OCI-LY7 (cell line): ENCODE measurements around the gene GOLT1A. TPM values are rescaled to one million over a fixed set of nuclear protein-coding genes. Genes with fewer than 3 reads are reported as not detected.

Experiments
- BruUV-seq: library from RNA; stranded (reverse); fragments of 400-500 nt; replicated peaks from 2 replicates; lab custom pipeline; 2021; lab: Mats Ljungman, UMichigan
- CTCF ChIA-PET: fragments of 300-600 bp; sonication (Branson Sonifier 250); formaldehyde crosslinking; loops from one replicate; lab custom pipeline; 2022; ENCODE audit warnings: antibody characterized with exemption; ENCODE audit not compliant: unreplicated experiment; lab: Charles Lee
- POLR2A ChIA-PET: fragments of 300-600 bp; sonication (Branson Sonifier 250); formaldehyde crosslinking; loops from one replicate; lab custom pipeline; 2022; ENCODE audit warnings: antibody characterized with exemption; lab: Charles Lee
- DNase-seq: peaks from one replicate; pipeline ENCODE4 v3.0.0-alpha.2; 2015; ENCODE audit warnings: low spot score
- H2AFZ ChIP-seq: fragments of 200-600 bp; sonication (generic), shearing (Covaris generic); 2 replicates; pipeline ENCODE4 v1.6.1; 2014; ENCODE audit warnings: mild to moderate bottlenecking, antibody characterized with exemption, low read length, moderate library complexity
- H3K27ac ChIP-seq: fragments of 200-600 bp; sonication (generic); 2 replicates; pipeline ENCODE4 v1.5.1; 2014; ENCODE audit warnings: mixed run types, low read depth, mild to moderate bottlenecking, moderate library complexity, low read length, inconsistent platforms; ENCODE audit not compliant: poor library complexity, severe bottlenecking
- H3K36me3 ChIP-seq: fragments of 200-600 bp; sonication (generic); 2 replicates; pipeline ENCODE4 v1.6.1; 2014; ENCODE audit warnings: mild to moderate bottlenecking, antibody characterized with exemption, low read length, moderate library complexity, mixed read lengths; ENCODE audit not compliant: insufficient read depth
- H3K4me1 ChIP-seq: fragments of 200-600 bp; sonication (generic); 2 replicates; pipeline ENCODE4 v1.5.1; 2014; ENCODE audit warnings: mild to moderate bottlenecking, low read length; ENCODE audit not compliant: insufficient read depth, poor library complexity, severe bottlenecking
- H3K4me2 ChIP-seq: fragments of 200-600 bp; sonication (generic); 2 replicates; pipeline ENCODE4 v1.6.1; 2014; ENCODE audit warnings: mild to moderate bottlenecking, low read length
- H3K4me3 ChIP-seq: fragments of 200-600 bp; sonication (generic); 2 replicates; pipeline ENCODE4 v1.5.1; 2014; ENCODE audit warnings: mild to moderate bottlenecking, low read depth, low read length; ENCODE audit not compliant: poor library complexity, severe bottlenecking
- H3K79me2 ChIP-seq: fragments of 200-600 bp; sonication (generic); 2 replicates; pipeline ENCODE4 v1.6.1; 2016; ENCODE audit warnings: low read depth, mild to moderate bottlenecking, low read length, moderate library complexity, mixed read lengths; ENCODE audit not compliant: insufficient read depth
- H3K9me2 ChIP-seq: fragments of 200-600 bp; sonication (generic); 2 replicates; pipeline ENCODE4 v1.6.1; 2016; ENCODE audit warnings: mild to moderate bottlenecking, low read length, mixed read lengths; ENCODE audit not compliant: insufficient read depth
- H3K9me3 ChIP-seq: fragments of 200-600 bp; sonication (generic); 2 replicates; pipeline ENCODE4 v1.6.1; 2014; ENCODE audit warnings: mild to moderate bottlenecking, mixed run types, low read length, mixed read lengths
- H4K20me1 ChIP-seq: fragments of 200-600 bp; sonication (generic); 2 replicates; pipeline ENCODE4 v1.6.1; 2014; ENCODE audit warnings: mild to moderate bottlenecking, antibody characterized with exemption, low read length, moderate library complexity, mixed read lengths; ENCODE audit not compliant: insufficient read depth
- CTCF ChIP-seq: fragments of 200-600 bp; sonication (generic); conservative IDR thresholded peaks from 2 replicates; pipeline ENCODE4 v1.5.1; 2014; ENCODE audit warnings: mild to moderate bottlenecking, antibody characterized with exemption, low read length, moderate library complexity, mixed read lengths
- EZH2phosphoT487 ChIP-seq: fragments of 200-600 bp; sonication (generic); IDR thresholded peaks from 2 replicates; pipeline ENCODE4 v1.6.1; 2018; ENCODE audit warnings: low read depth, borderline replicate concordance, mild to moderate bottlenecking, mixed run types, antibody characterized with exemption, low read length, moderate library complexity, mixed read lengths
- intact Hi-C: fragments of 100-400 bp; cut with micrococcal nuclease; formaldehyde crosslinking; loops from one replicate; pipeline ENCODE4 v1.10.0; 2022; ENCODE audit not compliant: unreplicated experiment
- total RNA-seq, 2 experiments: library from RNA; depleted of rRNA in 1 of 2; stranded (reverse); fragments of >200 nt in 1 of 2; shearing (Covaris generic) in 1 of 2; gene quantifications; 2 replicates each; pipeline ENCODE4 v1.2.3, GENCODE V29; 2014 to 2022

Gene GOLT1A
- total RNA-seq, 2 experiments from 2014 or later: not detected

GRCh38 chr1:204216880-204217647 lies 3.3 kb upstream of the GOLT1A start:
- H3K4me2 ChIP-seq: no peak overlapping the region
- no peak overlapping the region for H2AFZ ChIP-seq
- intact Hi-C loops: no loop called here
- BruUV-seq: no TSS peak
- ChIA-PET CTCF (no interaction called here), POLR2A (no interaction called here)
- H3K4me1 ChIP-seq: no peaks in the 10 kb centered on the region
- H3K27ac ChIP-seq: no peak overlapping the region
- H3K79me2 ChIP-seq: no peaks in the 10 kb centered on the region
- H4K20me1 ChIP-seq: no peaks in the 10 kb centered on the region
- H3K4me3 ChIP-seq: no peak overlapping the region
- no peak for DNase-seq
- H3K9me3 ChIP-seq: no peaks in the 10 kb centered on the region
- H3K36me3 ChIP-seq: no peaks in the 10 kb centered on the region
- TF ChIP-seq EZH2phosphoT487 (no peak), CTCF (no peak)
- H3K9me2 ChIP-seq: no peaks in the 10 kb centered on the region

DNA sequence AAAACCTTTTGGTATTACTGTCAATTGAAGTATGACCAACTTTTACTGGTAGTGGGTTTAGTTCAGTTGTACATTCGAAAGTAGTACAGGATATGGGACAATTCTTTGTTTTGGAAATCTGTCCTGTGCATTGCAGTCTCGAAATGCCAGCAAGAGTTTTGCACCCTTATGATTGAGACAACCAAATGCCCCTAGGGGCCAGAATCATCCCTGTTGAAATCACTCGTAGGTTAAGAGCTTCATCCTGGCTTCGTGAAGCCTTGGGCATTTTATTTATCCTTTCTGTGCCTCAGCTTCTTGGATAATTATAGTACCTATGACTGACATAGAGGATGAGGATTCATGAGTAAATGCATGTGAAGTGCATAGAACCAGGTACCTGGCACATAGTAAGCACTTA lies 2.4 kb upstream of the GOLT1A start:
- DNase-seq: no peak
- H3K9me2 ChIP-seq: no peaks in the 10 kb centered on the region
- no peak overlapping the region for H2AFZ ChIP-seq
- no peaks in the 10 kb centered on the region for H3K9me3 ChIP-seq
- H4K20me1 ChIP-seq: no peaks in the 10 kb centered on the region
- TF ChIP-seq CTCF (no peak), EZH2phosphoT487 (no peak)
- H3K79me2 ChIP-seq: no peaks in the 10 kb centered on the region
- ChIA-PET CTCF (no interaction called here), POLR2A (no interaction called here)
- no peak overlapping the region for H3K4me3 ChIP-seq
- intact Hi-C loops: no loop called here
- no peaks in the 10 kb centered on the region for H3K4me1 ChIP-seq
- H3K4me2 ChIP-seq: no peak overlapping the region
- no peaks in the 10 kb centered on the region for H3K36me3 ChIP-seq
- BruUV-seq: no TSS peak
- no peak overlapping the region for H3K27ac ChIP-seq

GRCh38 chr1:204212715-204213114 lies 1.1 kb downstream of the GOLT1A start:
- Histone ChIP-seq H3K27ac (no peak overlapping the region), H3K36me3 (no peaks in the 10 kb centered on the region), H3K4me3 (no peak overlapping the region), H3K79me2 (no peaks in the 10 kb centered on the region), H3K4me2 (no peak overlapping the region), H2AFZ (no peak overlapping the region), H4K20me1 (no peaks in the 10 kb centered on the region), H3K4me1 (no peaks in the 10 kb centered on the region), H3K9me3 (no peaks in the 10 kb centered on the region), H3K9me2 (no peaks in the 10 kb centered on the region)
- no peak for DNase-seq
- TF ChIP-seq EZH2phosphoT487 (no peak), CTCF (no peak)
- ChIA-PET CTCF (no interaction called here), POLR2A (no interaction called here)
- BruUV-seq: no TSS peak
- intact Hi-C loops: no loop called here
